Measurements from ENCODE around the gene RHBDL3. TPM values are rescaled to one million over a fixed set of nuclear protein-coding genes. Genes with fewer than 3 reads are reported as not detected.

Gene RHBDL3
- total and polyA plus RNA-seq, 2 donors (not counting 1 experiment from before 2014, with no cell fraction given): not detected

- H3K9ac ChIP-seq (ENCODE audit: low read length): no peak overlapping the region
- intact Hi-C loops (cut with micrococcal nuclease): no loop called here
- peaks cover 12% of the 10 kb centered on the region for H3K4me1 Mint-ChIP-seq
- H3K27ac ChIP-seq (ENCODE audit: low read length in 2 of 2): no peak overlapping the region
- H3K4me2 ChIP-seq (replicated peaks; ENCODE audit: low read depth, low read length, poor library complexity, severe bottlenecking): no peak overlapping the region
- no peak overlapping the region for H3K4me3 ChIP-seq (ENCODE audit: control extremely low read depth in 1 of 5, extremely low read depth in 1 of 5, insufficient read depth in 1 of 5, low read depth in 2 of 5, low read length in 4 of 5)
- no peaks in the 10 kb centered on the region for H3K9me3 Mint-ChIP-seq (ENCODE audit: insufficient read depth)
- peaks cover 7 to 14% of the 10 kb centered on the region in 2 donors for H3K4me1 ChIP-seq (ENCODE audit: control insufficient read depth in 2 of 2, insufficient read depth in 2 of 2, low read length in 2 of 2)
- no peaks in the 10 kb centered on the region for H3K9me3 ChIP-seq (ENCODE audit: control extremely low read depth in 1 of 3, control insufficient read depth in 2 of 3, insufficient read depth in 1 of 3, low read length in 2 of 3)
- no peak overlapping the region for H3K4me3 Mint-ChIP-seq
- ATAC-seq (ENCODE audit: low read depth) (no peak), DNase-seq (no peak)
- H4K20me1 ChIP-seq (ENCODE audit: control insufficient read depth, insufficient read depth, low read length, poor library complexity, severe bottlenecking): no peaks in the 10 kb centered on the region
- H3K36me3 ChIP-seq (replicated peaks in 1 of 2; ENCODE audit: control extremely low read depth in 1 of 2, control insufficient read depth in 1 of 2, extremely low read depth in 1 of 2, insufficient read depth in 2 of 2, low read length in 1 of 2): no peaks in the 10 kb centered on the region
- H3K27me3 ChIP-seq (replicated peaks in 1 of 4; ENCODE audit: control extremely low read depth in 1 of 4, control insufficient read depth in 3 of 4, insufficient read depth in 4 of 4, low read length in 3 of 4): peaks cover 0 to 30% (median 10%) of the 10 kb centered on the region in 4 experiments
- H3K27ac Mint-ChIP-seq: no peak overlapping the region
- H3K27me3 Mint-ChIP-seq: peaks cover 52% of the 10 kb centered on the region
- POLR2A ChIA-PET: no interaction called here
- WGBS (ENCODE audit: insufficient coverage): 63% methylated on average over 8 of the region's 9 CpGs
- no peak overlapping the region for H2AFZ ChIP-seq (ENCODE audit: insufficient read depth, low read depth, low read length, poor library complexity, severe bottlenecking)
- TF ChIP-seq CTCF (IDR thresholded peaks at IDR 0.05) (no peak), EZH2 (IDR thresholded peaks at IDR 0.05; ENCODE audit: borderline replicate concordance, insufficient read depth, low read depth, low read length, poor library complexity, severe bottlenecking) (no peak)
- H3K79me2 ChIP-seq (ENCODE audit: control insufficient read depth, insufficient read depth, low read length): no peaks in the 10 kb centered on the region
- CTCF ChIA-PET: no interaction called here
These were observed 20.3 kb downstream of the RHBDL3 start for GRCh38 chr17:32285746-32286517.

GRCh38 chr17:32286518-32286900 lies 20.9 kb downstream of the RHBDL3 start:
- Mint-ChIP-seq H3K4me1 (peaks cover 12% of the 10 kb centered on the region), H3K4me3 (no peak overlapping the region), H3K27me3 (peaks cover 52% of the 10 kb centered on the region), H3K9me3 (ENCODE audit: insufficient read depth) (no peaks in the 10 kb centered on the region), H3K27ac (no peak overlapping the region)
- DNase-seq (no peak), ATAC-seq (ENCODE audit: low read depth) (no peak)
- Histone ChIP-seq H3K27me3 (replicated peaks in 1 of 4; ENCODE audit: control extremely low read depth in 1 of 4, control insufficient read depth in 3 of 4, insufficient read depth in 4 of 4, low read length in 3 of 4) (peaks cover 0 to 28% (median 10%) of the 10 kb centered on the region in 4 experiments), H3K9ac (ENCODE audit: low read length) (no peak overlapping the region), H3K27ac (ENCODE audit: low read length in 2 of 2) (no peak overlapping the region), H3K9me3 (ENCODE audit: control extremely low read depth in 1 of 3, control insufficient read depth in 2 of 3, insufficient read depth in 1 of 3, low read length in 2 of 3) (no peaks in the 10 kb centered on the region), H3K4me1 (ENCODE audit: control insufficient read depth in 2 of 2, insufficient read depth in 2 of 2, low read length in 2 of 2) (peaks cover 7 to 14% of the 10 kb centered on the region in 2 donors), H4K20me1 (ENCODE audit: control insufficient read depth, insufficient read depth, low read length, poor library complexity, severe bottlenecking) (no peaks in the 10 kb centered on the region), H3K79me2 (ENCODE audit: control insufficient read depth, insufficient read depth, low read length) (no peaks in the 10 kb centered on the region), H3K36me3 (replicated peaks in 1 of 2; ENCODE audit: control extremely low read depth in 1 of 2, control insufficient read depth in 1 of 2, extremely low read depth in 1 of 2, insufficient read depth in 2 of 2, low read length in 1 of 2) (no peaks in the 10 kb centered on the region), H3K4me2 (replicated peaks; ENCODE audit: low read depth, low read length, poor library complexity, severe bottlenecking) (no peak overlapping the region), H2AFZ (ENCODE audit: insufficient read depth, low read depth, low read length, poor library complexity, severe bottlenecking) (no peak overlapping the region), H3K4me3 (ENCODE audit: control extremely low read depth in 1 of 5, extremely low read depth in 1 of 5, insufficient read depth in 1 of 5, low read depth in 2 of 5, low read length in 4 of 5) (no peak overlapping the region)
- POLR2A ChIA-PET: no interaction called here
- TF ChIP-seq CTCF (IDR thresholded peaks at IDR 0.05): no peak
- no peak for TF ChIP-seq EZH2 (IDR thresholded peaks at IDR 0.05; ENCODE audit: borderline replicate concordance, insufficient read depth, low read depth, low read length, poor library complexity, severe bottlenecking)
- intact Hi-C loops (cut with micrococcal nuclease): no loop called here
- WGBS (ENCODE audit: insufficient coverage): 54% methylated on average over 5 of the region's 5 CpGs
- CTCF ChIA-PET: no interaction called here

Measured in B cell (primary cell).